Left lobe of liver (tissue), 2 donors: ENCODE results near the gene ARRDC5. TPM values are rescaled to one million over a fixed set of nuclear protein-coding genes. Genes with fewer than 3 reads are reported as not detected.
"Not testable (repeated sequence)": the region's sequence is repeated elsewhere in the genome, so short reads cannot be mapped to it uniquely, and the experiment has no call there.

Source experiments
- ATAC-seq: fragments of 200-7000 bp; cut with Tn5 transposase; one replicate; pipeline ENCODE4 v1.9.1; 2020; ENCODE audit warnings: mild to moderate bottlenecking, moderate library complexity
- DNase-seq: peaks from one replicate; pipeline ENCODE4 v3.0.0-alpha.2; 2020; ENCODE audit warnings: low spot score
- total RNA-seq: library from RNA; stranded (reverse); gene quantifications from one replicate; pipeline ENCODE4 v1.2.1, GENCODE V29; 2021
- donor health status: DM: no; HTN: no; CAD: no; lungs with moderate emphysema.
- donor health status: DM: no; HTN: yes; CAD: no.

ARRDC5 gene
- total RNA-seq, 1 donor from 2014 or later = not detected

- ATAC-seq = no peak
These were observed 31.0 kb downstream of the ARRDC5 start for GRCh38 chr19:4871711-4872110.

GRCh38 chr19:4870025-4870700, 32.5 kb downstream of the ARRDC5 start:
- DNase-seq (peak; percentile 51), ATAC-seq (no peak)

More at GRCh38 chr19:4871711-4872110, 31.0 kb downstream of the ARRDC5 start:
- no peak for DNase-seq

- DNase-seq (peak; percentile 50), ATAC-seq (no peak)
These were observed 34.3 kb downstream of the ARRDC5 start for GRCh38 chr19:4868286-4868834.

- peak; percentile 98 for DNase-seq
- peak; percentile 96 for ATAC-seq
These were observed 35.0 kb downstream of the ARRDC5 start, which contains the start of gene PLIN3 for GRCh38 chr19:4867534-4868285. Gene PLIN3, minus strand, starts transcription at chr19:4867667. Its CDS starts 6,273 bp downstream, at chr19:4861394.

- peak; percentile 63 for DNase-seq
- ATAC-seq = peak; percentile 30
These were observed 35.9 kb downstream of the ARRDC5 start for GRCh38 chr19:4866595-4867424.

- peak; percentile 53 for ATAC-seq
These were observed 41.5 kb downstream of the ARRDC5 start for GRCh38 chr19:4861147-4861546.

GRCh38 chr19:4859697-4860096, 43.0 kb downstream of the ARRDC5 start:
- DNase-seq = no peak

More at GRCh38 chr19:4861147-4861546, 41.5 kb downstream of the ARRDC5 start:
- DNase-seq = no peak

GRCh38 chr19:4856468-4856867, 46.2 kb downstream of the ARRDC5 start:
- not testable (repeated sequence) for ATAC-seq, DNase-seq

More at GRCh38 chr19:4859697-4860096, 43.0 kb downstream of the ARRDC5 start:
- ATAC-seq = no peak

- not testable (repeated sequence) for ATAC-seq, DNase-seq
These were observed 49.2 kb downstream of the ARRDC5 start for GRCh38 chr19:4853506-4853905.

- no peak for DNase-seq
- ATAC-seq = peak; percentile 13
These were observed 50.2 kb downstream of the ARRDC5 start for GRCh38 chr19:4852484-4852883.

- DNase-seq = peak; percentile 71
- ATAC-seq = peak; percentile 91
These were observed 51.0 kb downstream of the ARRDC5 start for GRCh38 chr19:4851551-4852290.

- no peak for DNase-seq
- ATAC-seq = no peak
These were observed 53.7 kb downstream of the ARRDC5 start for GRCh38 chr19:4849019-4849418.

GRCh38 chr19:4847190-4847973, 55.3 kb downstream of the ARRDC5 start:
- DNase-seq (no peak), ATAC-seq (no peak)

- ATAC-seq = not testable (repeated sequence)
These were observed 56.7 kb downstream of the ARRDC5 start for GRCh38 chr19:4845975-4846374.

GRCh38 chr19:4844348-4845179, 58.1 kb downstream of the ARRDC5 start:
- peak; percentile 56 for DNase-seq

More at GRCh38 chr19:4845975-4846374, 56.7 kb downstream of the ARRDC5 start:
- not testable (repeated sequence) for DNase-seq

GRCh38 chr19:4843647-4843965, 59.1 kb downstream of the ARRDC5 start:
- no peak for DNase-seq
- no peak for ATAC-seq

More at GRCh38 chr19:4844348-4845179, 58.1 kb downstream of the ARRDC5 start:
- peak; percentile 80 for ATAC-seq
